NCI-H2081 (cell line): ENCODE results near the gene FARP1.

Experiments used
- DNase-seq, 2 experiments: peaks; one replicate each; lab custom pipeline; 2025; lab: John Stamatoyannopoulos, UW

The FARP1 gene

DNA sequence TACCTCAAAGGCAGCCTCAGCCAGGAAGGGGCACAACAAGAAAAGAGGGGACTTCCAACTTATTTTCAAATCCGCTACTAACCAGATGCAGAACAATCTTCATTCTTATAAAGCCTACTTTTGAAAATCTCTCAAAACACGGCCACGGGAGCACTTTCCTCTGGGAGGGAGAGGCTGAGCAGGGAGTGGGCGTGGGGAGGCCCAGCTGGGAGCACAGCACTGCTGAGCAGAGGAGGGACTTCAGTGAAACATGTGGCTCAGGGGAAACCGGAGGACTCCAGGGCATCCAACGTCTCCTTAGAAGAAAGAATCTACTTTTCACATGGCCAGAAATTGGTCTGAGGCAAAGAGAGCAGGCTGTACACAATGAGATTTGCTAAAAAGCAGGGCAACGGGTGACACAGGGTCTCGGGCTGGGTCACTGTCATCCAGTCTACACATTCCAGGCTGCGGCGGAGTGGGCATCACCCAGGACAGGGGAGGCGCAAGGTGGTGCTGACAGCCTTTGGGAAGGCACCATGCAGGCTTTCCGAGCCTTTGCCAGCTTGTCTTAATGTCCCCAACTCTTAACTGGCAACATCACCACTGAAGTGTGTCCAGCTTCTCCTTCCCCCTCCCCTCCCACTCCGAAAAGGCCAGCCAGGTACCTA, 317.0 kb downstream of the FARP1 start:
- DNase-seq: no peak

DNA sequence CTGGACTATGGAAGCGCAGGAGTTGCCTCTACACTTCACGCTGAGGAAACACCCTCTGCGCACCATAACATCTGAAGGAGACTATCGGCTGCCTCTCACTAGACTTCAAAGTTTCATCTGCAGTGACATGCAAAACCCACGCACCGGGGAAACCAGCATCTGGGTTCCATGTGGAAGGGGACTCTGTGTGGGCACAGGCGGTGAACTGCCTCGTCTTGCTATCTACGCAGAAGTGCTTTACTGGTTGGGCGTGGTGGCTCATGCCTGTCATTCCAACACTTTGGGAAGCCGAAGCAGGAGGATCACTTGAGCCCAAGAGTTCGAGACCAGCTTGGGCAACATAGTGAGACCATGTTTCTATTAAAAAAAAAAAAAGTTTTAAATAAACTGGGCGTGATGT, 317.6 kb downstream of the FARP1 start:
- no peak for DNase-seq

DNA sequence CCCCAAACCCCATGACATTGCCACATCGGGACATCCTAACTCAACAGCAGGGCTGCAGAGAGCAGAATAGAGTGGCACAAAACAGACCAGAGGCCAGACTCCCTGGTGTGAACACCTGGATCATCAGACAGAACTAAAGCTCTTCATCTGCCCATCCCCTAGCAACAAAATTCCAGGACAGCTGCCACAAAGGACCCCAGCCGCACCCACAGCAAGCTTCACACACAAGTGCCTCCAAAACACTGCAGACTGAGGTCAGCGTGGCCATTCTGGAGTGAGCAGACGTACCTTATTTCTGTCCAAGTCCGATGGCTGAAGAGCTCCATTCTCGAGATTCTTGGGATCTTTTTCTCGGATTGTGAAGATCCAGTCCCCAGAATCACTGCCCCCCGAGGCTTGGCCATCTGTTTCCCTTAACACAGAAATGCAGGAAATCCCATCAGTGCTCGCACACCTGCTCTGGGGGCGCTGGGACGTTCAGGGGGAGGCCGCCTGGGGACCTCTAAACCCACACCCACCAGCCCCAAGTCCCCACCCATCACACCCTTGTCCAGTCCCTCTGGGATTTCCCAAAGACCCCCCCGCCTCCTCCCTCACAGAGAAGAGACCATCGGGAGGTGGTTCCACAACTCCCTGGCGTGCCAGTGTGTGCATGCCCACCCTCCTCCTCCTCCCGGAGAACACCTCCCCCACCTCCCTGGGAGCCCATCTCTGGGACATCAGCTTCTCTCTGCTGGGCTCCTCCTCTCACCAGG, 318.8 kb downstream of the FARP1 start:
- no peak for DNase-seq

DNA sequence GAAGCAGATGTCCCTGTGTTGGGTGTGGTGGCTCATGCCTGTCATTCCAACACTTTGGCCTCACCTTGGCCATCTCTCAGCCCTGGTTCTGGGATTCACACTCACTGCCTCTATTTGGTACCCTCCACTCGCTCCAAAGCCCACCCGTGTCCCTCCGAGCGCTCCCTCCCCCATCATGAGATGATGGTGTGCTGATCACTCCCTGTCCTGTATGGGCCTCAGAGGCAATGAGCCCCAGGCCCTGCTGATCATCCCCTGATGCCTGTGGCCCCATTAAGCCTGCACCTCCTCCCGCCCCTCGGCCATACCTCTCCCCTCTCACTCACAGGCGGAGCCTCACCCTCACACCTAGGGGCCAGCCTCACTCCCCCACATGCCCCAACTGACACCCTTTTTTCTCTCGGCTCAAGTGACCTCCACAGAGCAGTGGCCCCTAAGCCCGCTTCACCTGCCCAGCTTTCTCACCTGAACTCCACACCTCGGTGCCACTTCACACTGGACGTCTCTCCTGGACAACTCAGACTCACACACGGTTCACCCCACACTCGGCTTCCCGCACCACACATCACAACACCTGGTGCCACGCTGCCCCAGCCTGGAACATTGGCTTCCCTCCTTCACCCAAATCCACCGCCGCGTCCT, 319.5 kb downstream of the FARP1 start:
- DNase-seq: no peak

DNA sequence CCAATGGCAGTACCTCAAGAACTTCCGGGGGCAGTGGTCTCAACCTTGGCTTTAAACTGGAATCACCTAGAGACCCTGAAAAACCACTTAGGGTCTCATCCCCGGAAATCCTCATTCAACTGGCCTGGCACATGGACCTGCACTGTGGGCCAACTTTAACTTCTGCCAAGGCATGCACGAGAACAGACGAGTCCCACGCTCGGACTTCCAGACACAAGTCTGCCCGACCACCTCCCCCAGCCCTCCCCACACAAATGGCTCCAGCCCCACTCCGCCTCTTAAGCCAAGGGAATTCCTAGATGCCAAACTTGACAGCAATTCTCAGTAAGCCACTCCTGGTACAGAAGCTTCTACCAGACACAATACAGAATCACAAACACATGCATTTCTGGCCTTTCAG, 320.1 kb downstream of the FARP1 start:
- no peak for DNase-seq

DNA sequence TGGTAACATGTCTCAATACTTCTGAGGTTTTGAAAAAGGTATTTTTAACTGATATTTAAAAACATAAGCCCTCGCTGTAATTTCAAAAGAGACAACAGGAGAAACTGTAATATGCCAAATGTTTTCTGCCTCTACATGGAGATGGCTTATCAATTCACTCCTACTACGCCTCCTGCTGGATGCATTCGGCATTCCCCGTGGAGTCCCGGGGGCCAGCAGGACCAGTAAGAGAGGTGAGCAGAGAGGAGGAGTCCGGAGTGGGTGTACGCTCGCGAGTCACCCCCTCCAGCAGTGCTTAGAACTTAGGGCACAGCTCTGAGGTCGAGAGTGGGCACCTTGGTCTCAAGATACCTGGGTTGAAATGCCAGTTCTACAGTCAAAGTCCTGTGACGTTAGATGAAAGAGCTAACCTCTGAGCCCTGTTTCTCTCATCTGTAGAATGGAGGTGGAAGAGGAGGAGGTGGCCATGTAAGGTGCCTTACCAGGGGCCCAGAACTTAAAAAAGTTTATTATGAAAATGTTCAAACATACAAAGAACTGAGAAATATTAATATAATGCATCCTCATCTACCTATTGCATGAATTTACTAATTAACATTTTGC, 323.8 kb downstream of the FARP1 start:
- DNase-seq: peak; percentile 31 to 35

DNA sequence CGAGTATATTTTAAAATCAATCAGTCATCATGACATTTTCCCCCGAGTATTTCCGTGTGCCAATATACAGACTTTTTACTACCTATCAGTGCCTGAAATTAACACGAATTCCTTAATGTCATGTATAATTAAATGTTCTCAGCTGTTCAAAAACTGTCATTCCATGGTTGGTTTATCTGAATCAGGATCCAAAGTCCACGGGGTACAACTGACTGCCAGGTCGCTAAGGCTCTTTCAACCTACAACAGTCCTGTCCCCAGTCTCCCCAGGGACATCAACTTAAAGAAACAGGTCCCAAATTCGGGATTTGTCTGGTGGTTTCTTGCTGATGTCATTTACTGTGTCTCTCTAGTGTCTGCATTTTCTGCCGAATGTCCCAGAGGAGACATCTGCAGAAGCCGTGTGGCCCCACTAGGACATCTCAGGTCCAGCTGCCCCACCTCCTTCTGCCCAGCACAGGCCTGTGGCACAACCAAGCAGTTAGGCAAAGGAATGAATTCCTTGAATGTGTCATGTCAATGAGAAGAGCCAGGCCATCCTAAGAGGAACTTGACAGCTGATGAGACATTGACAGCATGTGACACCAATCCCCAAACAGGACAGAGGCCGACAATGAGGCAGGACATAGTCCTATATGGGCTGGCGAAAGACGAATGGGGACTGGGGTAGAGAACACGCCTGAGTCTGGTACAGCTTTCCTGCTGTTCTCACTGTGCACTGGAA, 324.5 kb downstream of the FARP1 start:
- no peak for DNase-seq

DNA sequence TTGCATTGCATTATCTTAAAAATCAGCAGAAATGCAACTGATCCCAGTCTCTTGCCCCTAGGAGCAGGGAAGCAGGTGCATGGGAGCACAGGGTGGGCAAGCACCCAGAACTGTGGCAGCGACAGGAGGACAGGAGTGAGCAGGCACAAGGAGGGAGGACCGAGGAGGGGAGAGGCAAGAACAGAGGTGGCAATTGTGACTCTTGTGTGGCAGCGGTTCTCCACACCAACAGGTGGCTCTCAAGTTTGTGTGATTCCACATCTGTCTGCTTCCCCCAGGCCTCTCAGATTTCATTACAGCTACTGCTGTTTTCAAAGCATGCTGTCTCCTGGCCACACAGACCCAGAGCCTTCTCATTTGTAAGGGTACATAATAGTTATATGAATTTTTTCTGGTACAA, 325.5 kb downstream of the FARP1 start:
- no peak for DNase-seq

DNA sequence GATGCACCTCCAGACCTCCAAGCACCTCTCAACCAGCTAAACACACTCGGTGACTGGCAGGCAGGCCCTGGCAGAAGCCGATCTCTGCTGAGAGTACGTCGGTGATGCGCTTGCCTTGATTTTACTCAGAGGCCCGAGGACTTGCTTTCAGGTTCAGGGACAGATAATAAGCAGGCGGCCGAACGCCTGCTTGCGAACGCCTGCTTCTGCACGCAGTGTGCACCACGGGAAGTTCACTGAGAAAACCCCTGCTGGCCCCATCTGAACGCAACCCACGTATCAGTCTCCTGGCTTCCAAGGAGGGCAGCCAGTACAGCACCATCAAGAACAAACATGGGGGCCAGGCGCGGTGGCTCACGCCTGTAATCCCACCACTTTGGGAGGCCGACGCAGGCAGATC, 326.0 kb downstream of the FARP1 start:
- no peak for DNase-seq

DNA sequence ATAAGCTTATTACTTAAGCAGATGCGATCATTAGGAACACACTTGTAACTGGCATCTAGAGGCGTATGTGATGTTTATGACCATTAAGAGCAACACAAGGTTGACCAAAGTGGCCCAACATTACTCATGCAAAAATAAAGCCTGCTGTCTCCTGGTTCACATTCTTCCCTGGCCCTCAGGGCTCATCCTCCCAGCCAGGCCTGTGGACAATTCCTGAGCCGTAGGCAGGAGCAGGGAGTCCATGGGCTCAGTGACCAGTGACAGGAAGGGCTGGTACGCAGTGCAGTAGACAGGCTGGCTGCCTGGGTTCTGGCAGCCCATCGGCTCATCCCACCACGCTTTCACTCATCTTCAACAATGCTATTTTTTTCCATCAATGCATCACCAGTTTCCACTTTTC, 328.0 kb downstream of the FARP1 start:
- no peak for DNase-seq

DNA sequence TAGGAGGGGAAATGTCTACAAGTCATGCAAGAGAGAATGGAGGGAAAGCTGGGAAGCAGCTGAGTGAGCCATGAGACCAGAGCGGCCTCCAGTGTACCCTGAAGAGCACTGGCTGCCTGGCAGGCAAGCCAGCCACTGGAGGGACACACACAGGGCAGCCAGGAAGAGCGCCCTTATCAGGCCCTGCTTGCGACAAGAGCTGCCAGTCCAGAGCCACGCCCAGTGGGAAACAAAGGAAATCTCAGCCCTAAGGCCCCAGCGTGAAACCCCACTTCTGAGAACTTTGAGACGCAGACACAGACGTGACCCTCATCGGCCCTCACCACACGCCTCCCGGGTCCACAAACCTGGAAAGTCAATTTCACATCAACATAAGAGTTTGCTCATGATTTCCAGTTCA, 329.0 kb downstream of the FARP1 start:
- DNase-seq: no peak

DNA sequence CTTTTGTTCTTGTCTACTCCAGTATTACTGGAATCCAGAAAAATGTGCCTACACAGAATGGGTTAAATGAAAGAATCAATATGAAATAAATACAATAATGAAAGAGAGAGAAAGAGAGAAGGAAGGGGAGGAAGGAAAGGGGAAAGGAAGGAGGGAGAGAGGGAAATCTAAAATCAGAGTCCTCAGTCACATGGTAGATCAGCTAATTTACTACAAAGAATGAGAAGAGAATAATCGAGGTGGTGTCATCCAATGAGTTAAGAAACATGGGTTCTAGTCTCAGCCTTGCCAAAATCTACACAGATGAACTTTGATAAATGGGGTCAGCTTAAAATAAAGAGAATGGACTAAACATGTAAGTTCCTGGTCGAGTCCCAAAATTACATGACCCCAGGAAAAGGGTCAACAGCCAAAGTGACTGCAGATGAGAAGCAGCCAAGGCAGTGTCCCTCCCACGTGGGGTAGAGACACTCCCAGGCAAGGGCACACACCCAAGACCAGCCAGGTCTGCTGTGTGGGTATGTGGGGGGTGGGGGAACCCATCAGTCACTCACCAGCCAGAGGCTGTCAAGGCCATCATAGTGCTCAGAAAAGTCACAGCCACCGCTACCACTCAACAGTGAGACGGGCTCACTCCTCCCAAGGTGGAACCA, 330.4 kb downstream of the FARP1 start:
- no peak for DNase-seq

DNA sequence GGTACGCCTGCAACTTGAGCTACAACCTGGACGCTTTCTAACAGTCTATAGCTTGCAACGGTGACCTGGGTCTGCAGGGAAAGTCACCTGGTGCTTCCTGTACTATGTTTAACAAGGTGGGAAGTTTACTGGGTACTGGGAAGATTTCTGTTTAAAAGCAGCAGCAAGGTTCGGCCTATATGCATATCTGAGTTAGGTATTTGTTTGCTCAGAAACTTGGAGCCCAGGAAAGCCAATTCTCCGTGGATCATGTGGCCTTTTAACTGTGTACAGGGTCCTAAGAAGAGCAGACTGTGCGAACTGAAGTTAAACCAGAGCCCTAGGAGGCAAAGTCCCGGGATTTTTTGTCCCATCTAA, 330.9 kb downstream of the FARP1 start:
- no peak for DNase-seq

DNA sequence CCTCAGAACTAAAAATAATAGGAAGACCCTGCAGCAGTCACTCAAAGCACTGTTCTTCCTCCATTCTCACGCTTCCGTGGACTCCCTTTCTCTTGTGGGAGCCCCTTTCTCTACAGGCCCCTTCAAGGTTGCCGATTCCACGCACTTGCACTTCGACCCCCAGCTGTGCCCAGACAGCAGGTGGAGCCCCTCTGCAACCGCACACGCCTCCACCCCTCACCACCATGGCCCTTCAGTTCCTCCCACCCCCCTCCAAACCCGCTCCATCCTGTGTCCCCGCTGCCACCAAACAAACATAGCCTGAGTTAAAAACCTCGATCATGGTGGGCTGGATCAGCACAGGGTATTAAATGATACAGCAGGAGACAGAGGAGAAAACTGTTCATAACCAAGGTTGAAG, 331.4 kb downstream of the FARP1 start:
- DNase-seq: no peak

DNA sequence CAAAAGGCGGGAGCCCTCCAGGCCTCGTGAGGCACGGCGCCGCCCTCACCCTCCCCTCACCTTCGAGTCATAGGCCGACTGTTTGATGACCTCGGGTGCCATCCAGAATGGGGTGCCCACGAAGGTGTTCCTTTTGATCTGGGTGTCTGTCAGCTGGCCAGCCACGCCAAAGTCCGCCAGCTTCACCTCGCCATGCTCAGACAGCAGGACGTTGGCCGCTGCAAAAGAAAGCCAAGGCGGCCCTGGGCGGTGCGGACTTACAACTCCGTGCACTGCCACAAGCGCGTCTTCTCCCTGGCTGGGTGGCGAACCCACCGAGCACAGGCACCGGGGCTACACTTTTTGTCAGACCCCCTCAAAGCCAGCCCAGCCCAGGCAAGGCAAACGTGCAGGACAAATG, 331.9 kb downstream of the FARP1 start:
- DNase-seq: no peak

DNA sequence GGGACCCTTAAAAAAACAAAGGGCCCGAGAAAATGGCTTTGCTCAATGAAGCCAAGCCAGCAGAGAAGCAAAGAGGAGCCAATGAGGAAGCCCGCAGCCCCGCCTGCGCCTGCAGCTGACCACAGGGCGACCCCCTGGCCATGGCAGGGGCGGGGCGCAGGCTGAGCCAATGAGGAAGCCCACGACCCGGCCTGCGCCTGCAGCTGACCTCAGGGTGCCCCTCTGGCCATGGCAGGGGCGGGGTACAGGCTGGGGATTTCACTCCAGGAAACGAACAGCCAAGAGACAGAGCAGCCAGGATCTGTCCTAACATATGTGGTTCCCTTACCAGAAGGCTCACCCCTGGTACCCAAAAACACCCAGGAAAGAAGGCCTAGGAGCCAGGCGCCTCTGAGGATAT, 332.6 kb downstream of the FARP1 start:
- DNase-seq: no peak

DNA sequence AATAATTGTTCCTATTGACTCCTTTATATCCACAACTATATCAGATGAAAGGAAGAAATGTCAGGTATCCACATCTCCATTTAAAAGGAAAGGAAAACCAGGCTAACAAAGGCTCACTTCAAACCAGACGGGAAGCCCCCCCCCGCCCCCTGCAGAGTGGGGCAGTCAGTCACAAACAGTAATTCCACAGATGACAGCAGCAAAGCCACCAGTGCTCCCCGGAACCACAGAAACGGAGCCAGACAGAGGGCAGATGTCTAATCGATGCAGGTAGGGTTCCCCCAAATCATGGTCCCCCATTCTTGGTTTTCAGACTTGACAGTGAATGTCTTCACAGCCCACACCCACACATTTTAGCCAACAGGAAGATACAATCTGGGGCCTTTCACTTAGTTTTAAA, 333.2 kb downstream of the FARP1 start:
- DNase-seq: no peak

DNA sequence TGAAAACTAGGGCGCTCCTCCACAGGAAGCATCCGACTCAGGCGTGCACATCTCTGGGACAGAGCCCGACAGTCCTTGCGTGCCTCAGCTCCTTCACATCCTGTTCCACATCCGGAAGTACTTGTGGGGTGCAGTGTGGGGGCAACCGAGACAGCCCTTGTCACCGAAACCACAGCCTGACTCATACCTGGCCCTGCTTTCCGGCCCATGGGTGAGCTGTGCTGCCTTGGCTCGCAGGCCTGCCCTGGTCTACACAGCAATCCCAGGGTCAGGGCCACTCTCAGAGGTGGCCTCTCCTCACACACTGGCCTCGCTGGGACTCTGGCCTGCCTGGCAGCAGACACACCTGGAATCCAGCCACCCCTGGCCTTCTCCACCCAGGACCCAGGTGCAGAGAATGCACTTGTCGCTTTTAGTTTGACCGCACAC, 333.7 kb downstream of the FARP1 start:
- no peak for DNase-seq

DNA sequence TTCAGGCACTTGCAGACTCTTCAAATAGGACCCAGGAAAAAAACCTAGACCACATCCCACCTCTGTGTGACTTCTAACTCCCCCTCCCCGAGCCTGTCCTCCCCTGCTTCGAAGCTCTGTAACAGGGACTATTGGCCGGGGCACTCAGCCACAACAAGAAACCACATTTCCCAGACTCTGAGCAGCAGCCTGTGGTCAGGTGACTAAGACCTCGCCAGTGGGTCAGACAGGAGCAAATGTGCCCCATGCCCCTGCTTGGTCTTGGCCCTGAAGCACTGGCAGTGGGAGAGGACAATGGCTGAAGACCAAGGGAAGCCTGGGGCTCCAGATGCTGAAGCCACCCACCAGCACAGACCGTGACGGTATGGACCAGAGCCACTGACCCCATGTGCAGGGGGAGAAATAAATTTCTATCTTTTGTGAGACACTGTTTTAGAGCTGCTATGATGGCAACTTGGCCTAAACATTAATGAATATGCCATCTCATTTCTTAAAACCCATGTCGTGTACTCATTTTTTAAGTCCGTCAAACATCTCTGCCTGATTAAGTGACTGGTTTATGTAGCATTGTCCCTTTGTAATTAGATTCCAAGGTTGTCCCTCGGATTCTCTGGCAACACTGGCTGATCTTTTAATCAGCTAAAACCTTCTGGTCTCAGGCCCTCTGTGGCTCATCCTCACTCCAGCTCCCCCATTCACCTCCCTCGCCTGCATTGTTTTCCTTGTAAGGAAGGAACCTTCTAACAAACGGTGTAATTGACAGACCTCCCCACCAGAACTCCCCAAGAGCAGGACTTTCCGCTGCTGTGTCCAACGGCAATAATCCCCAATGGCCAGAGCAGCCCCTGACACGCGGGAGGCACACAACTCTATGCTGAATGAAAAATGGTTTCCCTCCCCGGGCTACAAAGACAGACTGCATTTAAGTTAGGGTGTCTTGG, 335.6 kb downstream of the FARP1 start:
- DNase-seq: no peak

DNA sequence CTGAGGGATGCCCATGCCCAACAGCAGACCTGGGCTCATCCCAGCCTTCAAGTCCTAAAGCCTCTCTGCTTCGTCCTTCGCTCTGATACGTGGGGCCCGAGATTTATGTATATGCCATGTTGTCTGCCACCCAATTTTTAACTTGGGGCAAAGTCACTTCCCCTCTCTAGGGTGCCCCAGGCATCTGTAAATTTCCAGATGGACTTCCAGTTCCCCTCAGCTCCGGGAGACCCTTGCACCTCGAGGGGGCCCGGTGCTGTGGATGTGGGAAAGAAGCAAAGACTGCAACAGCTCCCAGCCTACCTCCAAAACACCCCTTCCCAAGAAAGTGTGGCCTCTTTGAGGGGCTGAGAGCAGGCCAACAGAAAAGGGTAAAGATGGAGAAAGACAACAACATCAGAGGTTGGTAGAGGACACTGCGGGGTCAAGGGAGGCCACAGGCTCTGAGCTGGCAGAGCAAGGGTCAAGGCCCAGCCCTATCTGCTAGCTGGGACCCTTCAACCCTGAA, 336.7 kb downstream of the FARP1 start:
- no peak for DNase-seq
